ENCODE data around the gene KIAA1328.

Gene KIAA1328

GRCh38 chr18:36950960-36951359 is 122.0 kb downstream of the KIAA1328 start:
- no peak for DNase-seq (ENCODE audit: low spot score)

DNA sequence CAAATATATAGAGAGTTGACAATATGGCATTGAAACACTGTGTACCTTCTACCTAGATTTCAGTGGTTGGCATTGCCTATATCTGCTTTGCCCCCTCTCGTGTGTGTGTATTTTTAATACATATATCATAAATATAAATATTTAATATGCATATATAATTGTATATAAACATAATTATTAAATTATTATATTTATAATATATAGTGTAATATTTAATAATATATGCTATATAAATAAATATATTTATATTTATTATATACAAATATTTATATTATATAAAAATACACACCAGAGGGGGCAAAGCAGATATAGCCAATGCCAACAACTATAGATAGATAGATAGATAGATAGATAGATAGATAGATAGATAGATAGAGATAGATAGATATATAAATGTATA is 124.1 kb downstream of the KIAA1328 start:
- no peak for DNase-seq (ENCODE audit: low spot score)

- no peak for DNase-seq (ENCODE audit: low spot score)
Measured at GRCh38 chr18:36960038-36960437, 131.1 kb downstream of the KIAA1328 start.

- no peak for DNase-seq (ENCODE audit: low spot score)
Measured at GRCh38 chr18:36963464-36963863, 134.5 kb downstream of the KIAA1328 start.

GRCh38 chr18:36974686-36975085 is 145.8 kb downstream of the KIAA1328 start:
- DNase-seq (ENCODE audit: low spot score), result no peak

DNA sequence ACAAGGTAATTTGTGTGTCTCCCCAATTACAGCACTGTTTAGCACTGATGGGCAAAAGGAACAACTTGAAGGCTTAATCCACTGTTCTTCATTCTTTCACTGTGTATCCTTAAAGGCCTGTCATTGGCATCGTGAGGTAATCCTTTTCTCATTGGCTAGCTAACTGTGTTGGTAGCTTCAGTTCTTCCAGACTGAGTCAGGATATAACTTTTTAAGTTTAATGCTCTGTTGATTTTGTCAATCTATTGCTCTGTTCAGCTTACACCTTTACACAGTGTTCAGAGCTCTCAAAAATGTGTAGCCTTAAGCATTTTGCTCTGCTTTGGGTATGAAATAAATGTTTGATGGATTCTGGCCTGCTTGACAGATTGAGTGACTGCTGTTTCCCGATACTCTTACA is 148.2 kb downstream of the KIAA1328 start:
- no peak for DNase-seq (ENCODE audit: low spot score)

DNA sequence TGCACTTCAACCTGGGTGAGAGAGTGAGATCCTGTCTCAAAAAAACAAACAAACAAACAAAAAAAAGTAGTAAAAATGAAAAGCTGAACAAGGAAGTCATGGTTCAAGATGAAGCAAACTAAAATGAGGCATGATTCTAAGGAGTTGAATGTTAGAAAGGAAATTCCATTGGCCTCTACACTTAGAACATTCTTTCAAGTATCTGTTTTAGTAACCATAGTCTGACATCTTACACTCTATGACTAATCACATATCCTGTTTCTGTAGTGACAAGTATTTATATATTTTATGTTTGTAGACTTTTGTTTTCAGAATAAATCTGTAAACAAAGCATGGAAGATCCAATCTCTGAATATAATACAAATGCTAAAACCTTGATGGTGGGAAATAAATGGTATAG is 164.1 kb downstream of the KIAA1328 start:
- DNase-seq (ENCODE audit: low spot score), result peak; percentile 14

DNA sequence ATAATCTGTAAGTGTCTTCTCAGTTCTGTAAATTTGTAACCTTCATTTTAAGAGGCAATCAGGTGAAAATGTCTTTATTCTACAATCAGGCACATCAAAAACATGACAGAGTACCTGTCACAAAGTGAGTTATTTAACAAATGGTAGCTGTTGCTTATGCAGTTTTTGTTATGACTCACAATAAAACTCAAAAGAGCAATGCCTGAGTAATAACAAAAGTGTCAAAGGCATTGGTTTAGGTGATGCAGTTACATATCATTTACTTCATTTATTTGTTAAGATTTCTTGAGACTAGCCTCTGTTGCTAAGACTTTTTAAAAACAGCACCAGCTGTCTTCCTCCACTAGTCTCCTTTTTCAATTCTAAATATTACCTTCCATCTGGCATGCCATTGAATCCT is 177.8 kb downstream of the KIAA1328 start:
- DNase-seq (ENCODE audit: low spot score), result no peak

- no peak for DNase-seq (ENCODE audit: low spot score)
Measured at GRCh38 chr18:37012452-37012851, 183.5 kb downstream of the KIAA1328 start.

- no peak for DNase-seq (ENCODE audit: low spot score)
Measured at GRCh38 chr18:37019157-37019827, 190.4 kb downstream of the KIAA1328 start.

GRCh38 chr18:37033419-37033818 is 204.5 kb downstream of the KIAA1328 start:
- DNase-seq (ENCODE audit: low spot score), result no peak

GRCh38 chr18:37042381-37042780 is 213.5 kb downstream of the KIAA1328 start:
- no peak for DNase-seq (ENCODE audit: low spot score)

- no peak for DNase-seq (ENCODE audit: low spot score)
Measured at GRCh38 chr18:37055137-37055802, 226.3 kb downstream of the KIAA1328 start.

DNA sequence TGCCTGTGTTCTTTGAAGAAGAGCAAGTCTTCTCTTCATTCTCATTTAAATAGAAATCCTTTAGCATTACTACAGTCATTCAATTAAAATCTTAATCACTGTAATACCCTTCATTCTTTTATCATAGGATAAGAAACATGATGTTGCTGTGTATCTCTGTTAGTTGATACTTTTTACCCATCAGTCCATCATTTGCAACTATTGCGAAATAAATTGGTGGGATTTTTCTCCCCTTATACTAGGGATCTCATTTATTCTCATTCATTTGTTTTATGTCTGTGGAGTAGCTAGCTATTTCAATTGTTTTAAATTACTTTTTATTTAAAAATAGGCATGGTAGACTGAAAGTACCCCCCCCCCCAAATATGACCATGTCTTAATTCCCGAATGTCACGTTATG is 235.3 kb downstream of the KIAA1328 start:
- no peak for DNase-seq (ENCODE audit: low spot score)

- no peak for DNase-seq (ENCODE audit: low spot score)
Measured at GRCh38 chr18:37065254-37065653, 236.3 kb downstream of the KIAA1328 start.

- no peak for DNase-seq (ENCODE audit: low spot score)
Measured at GRCh38 chr18:37084912-37085311, 256.0 kb downstream of the KIAA1328 start.

GRCh38 chr18:37085362-37085761 is 256.4 kb downstream of the KIAA1328 start:
- DNase-seq (ENCODE audit: low spot score), result no peak

- no peak for DNase-seq (ENCODE audit: low spot score)
Measured at GRCh38 chr18:37107748-37108522, 279.0 kb downstream of the KIAA1328 start.

DNA sequence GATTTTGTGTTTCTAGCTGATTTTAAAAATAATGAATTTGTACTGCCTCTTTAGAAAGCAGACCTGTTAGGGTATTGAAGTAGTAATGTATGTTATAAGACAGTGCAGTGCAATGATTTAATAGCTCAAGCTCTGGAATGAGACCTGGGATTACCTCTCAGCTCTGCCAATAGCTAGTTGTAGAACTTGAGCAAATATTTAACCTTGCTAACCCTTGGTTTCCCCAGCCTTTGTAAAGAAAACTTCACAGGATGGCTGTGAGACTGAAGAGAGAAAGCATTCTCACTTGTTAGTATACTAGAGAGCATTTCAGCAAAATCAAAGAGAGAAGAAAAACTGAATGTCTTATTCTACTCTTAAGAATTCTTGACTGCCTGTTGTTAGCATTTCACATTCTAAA is 293.9 kb downstream of the KIAA1328 start:
- DNase-seq (ENCODE audit: low spot score), result no peak

- no peak for DNase-seq (ENCODE audit: low spot score)
Measured at GRCh38 chr18:37124516-37124915, 295.6 kb downstream of the KIAA1328 start.

GRCh38 chr18:37135177-37135576 is 306.2 kb downstream of the KIAA1328 start:
- DNase-seq (ENCODE audit: low spot score), result no peak

GRCh38 chr18:37138456-37138855 is 309.5 kb downstream of the KIAA1328 start:
- no peak for DNase-seq (ENCODE audit: low spot score)

- DNase-seq (ENCODE audit: low spot score), result no peak
Measured at GRCh38 chr18:37139876-37140275, 310.9 kb downstream of the KIAA1328 start.

Measured in hepatic stellate cell (primary cell).